Retinal pigment epithelial cell (primary cell): ENCODE data around the gene RYR2.
A peak's percentile ranks its signal among the peaks of the same experiment; 100 is the strongest.

Source experiments
- DNase-seq: peaks from one replicate; pipeline ENCODE4 v3.0.0-alpha.2; 2010; ENCODE audit warnings: low read depth
- H3K4me3 ChIP-seq: 2 replicates; pipeline ENCODE4 v1.5.1; 2011; ENCODE audit warnings: mild to moderate bottlenecking, low read length, control low read depth, moderate library complexity
- CTCF ChIP-seq: conservative IDR thresholded peaks from 2 replicates; pipeline ENCODE4 v1.5.1; 2011; ENCODE audit warnings: low read depth, low read length, control low read depth, inconsistent platforms

The RYR2 gene

GRCh38 chr1:237041795-237042525, at the start of gene RYR2:
TSS of gene RYR2 (plus strand) at chr1:237042184. CDS start at chr1:237042522, 338 bp downstream.
- peak within 1 kb of the TSS; percentile 40 for H3K4me3 ChIP-seq
- DNase-seq: no peak
- TF ChIP-seq CTCF: peak; percentile 57

GRCh38 chr1:236992449-236992848, 49.5 kb upstream of the RYR2 start:
- DNase-seq: no peak
- TF ChIP-seq CTCF: no peak
- H3K4me3 ChIP-seq: no peak overlapping the region

- no peak for DNase-seq
- TF ChIP-seq CTCF: no peak
These were observed 47.5 kb upstream of the RYR2 start for GRCh38 chr1:236994450-236994849.

GRCh38 chr1:236997361-236997760, 44.6 kb upstream of the RYR2 start:
- DNase-seq: no peak
- no peak for TF ChIP-seq CTCF
- H3K4me3 ChIP-seq: no peak overlapping the region

More at GRCh38 chr1:236994450-236994849, 47.5 kb upstream of the RYR2 start:
- H3K4me3 ChIP-seq: no peak overlapping the region

GRCh38 chr1:236997882-236998281, 44.1 kb upstream of the RYR2 start:
- no peak overlapping the region for H3K4me3 ChIP-seq
- no peak for DNase-seq
- no peak for TF ChIP-seq CTCF

GRCh38 chr1:236998546-236998945, 43.4 kb upstream of the RYR2 start:
- TF ChIP-seq CTCF: no peak
- H3K4me3 ChIP-seq: no peak overlapping the region
- DNase-seq: no peak

GRCh38 chr1:237000191-237000590, 41.8 kb upstream of the RYR2 start:
- no peak overlapping the region for H3K4me3 ChIP-seq
- no peak for DNase-seq
- TF ChIP-seq CTCF: no peak
